HepG2 (cell line): ENCODE measurements around the gene CLDN20. TPM values are rescaled to one million over a fixed set of nuclear protein-coding genes. Genes with fewer than 3 reads are reported as not detected.

Experiments
- ATAC-seq: fragments of 200-7000 bp; cut with Tn5 transposase; 3 replicates; pipeline ENCODE4 v1.9.1; 2020; ENCODE audit warnings: mild to moderate bottlenecking, moderate library complexity
- BruUV-seq: library from RNA; stranded (reverse); fragments of 400-500 nt; replicated peaks from 2 replicates; lab custom pipeline; 2021; lab: Mats Ljungman, UMichigan
- CTCF ChIA-PET: fragments of 300-600 bp; formaldehyde crosslinking; extraction: SDS; loops from one replicate; lab custom pipeline; 2021; ENCODE audit warnings: low total read pairs, inconsistent platforms, low intra/inter-chr PET ratio; lab: Yijun Ruan, JAX
- POLR2A ChIA-PET: fragments of 350-600 bp; sonication (Branson Sonifier 250); formaldehyde crosslinking; loops from one replicate; lab custom pipeline; 2020; ENCODE audit warnings: antibody characterized with exemption, inconsistent platforms; lab: Yijun Ruan, JAX
- DNase-seq: peaks from one replicate; pipeline ENCODE4 v3.0.0-alpha.2; 2015; ENCODE audit warnings: low spot score
- FAIRE-seq: peaks from 3 replicates; lab custom pipeline; 2011; peaks lifted over from hg19 to GRCh38; lab: Jason Lieb, UNC
- H2AFZ ChIP-seq: one replicate; pipeline ENCODE4 v1.6.1; 2011; ENCODE audit warnings: low read length, inconsistent platforms
- H3K27ac ChIP-seq: fragments of 300-600 bp; 3 replicates; pipeline ENCODE4 v1.8.0; 2011; ENCODE audit warnings: mixed run types, mild to moderate bottlenecking, mixed read lengths, low read length, inconsistent platforms; ENCODE audit not compliant: insufficient read depth; ENCODE audit errors: extremely low read length
- H3K27me3 ChIP-seq, 2 experiments: fragments of 200-600 bp in 1 of 2; 2 replicates in 1 of 2; 3 replicates in 1 of 2; pipeline versions ENCODE4 v1.6.0 to v1.8.0; 2011; ENCODE audit warnings: low read length in 2 of 2, mild to moderate bottlenecking in 2 of 2, moderate library complexity in 2 of 2, inconsistent platforms in 1 of 2; ENCODE audit not compliant: insufficient read depth in 2 of 2, control insufficient read depth in 1 of 2
- H3K36me3 ChIP-seq, 2 experiments: fragments of 200-600 bp in 1 of 2; replicated peaks in 1 of 2; 2 replicates in 1 of 2; 3 replicates in 1 of 2; pipeline versions ENCODE4 v1.5.1 to v1.8.0; 2011; ENCODE audit warnings: low read length in 2 of 2, inconsistent platforms in 1 of 2; ENCODE audit not compliant: insufficient read depth in 2 of 2, control insufficient read depth in 1 of 2
- H3K4me1 ChIP-seq: 2 replicates; pipeline ENCODE4 v1.5.1; 2012; ENCODE audit warnings: low read length, inconsistent platforms; ENCODE audit not compliant: insufficient read depth
- H3K4me2 ChIP-seq: 2 replicates; pipeline ENCODE4 v1.6.0; 2011; ENCODE audit warnings: low read depth, low read length, inconsistent platforms
- H3K4me3 ChIP-seq, 3 experiments: fragments of 200-600 bp in 1 of 3; sonication (generic), shearing (Covaris generic) in 1 of 3; replicated peaks in 1 of 3; 2 replicates each; pipeline ENCODE4 v1.5.1; 2011 to 2016; ENCODE audit warnings: low read length in 3 of 3, inconsistent platforms in 2 of 3, low read depth in 2 of 3, mild to moderate bottlenecking in 2 of 3, control low read depth in 1 of 3, mixed read lengths in 1 of 3; ENCODE audit not compliant: insufficient read depth in 1 of 3
- H3K79me2 ChIP-seq: one replicate; pipeline ENCODE4 v1.6.1; 2011; ENCODE audit warnings: low read length, inconsistent platforms; ENCODE audit not compliant: insufficient read depth
- H3K9ac ChIP-seq: 2 replicates; pipeline ENCODE4 v1.6.0; 2011; ENCODE audit warnings: mild to moderate bottlenecking, low read depth, low read length, inconsistent platforms; ENCODE audit not compliant: insufficient read depth
- H3K9me3 ChIP-seq: 2 replicates; pipeline ENCODE4 v1.5.1; 2012; ENCODE audit warnings: mild to moderate bottlenecking, low read length
- H4K20me1 ChIP-seq: 2 replicates; pipeline ENCODE4 v1.6.0; 2011; ENCODE audit warnings: inconsistent platforms, mild to moderate bottlenecking, low read length, moderate library complexity; ENCODE audit not compliant: insufficient read depth
- MBNL3 ChIP-seq: fragments of 250-450 bp; sonication (Bioruptor Pico); conservative IDR thresholded peaks from 2 replicates; pipeline ENCODE4 v1.8.0; 2022; ENCODE audit warnings: mild to moderate bottlenecking, inconsistent platforms
- MEIS1 ChIP-seq: sonication (generic); formaldehyde crosslinking; IDR thresholded peaks from 2 replicates; pipeline ENCODE4 v1.9.0; 2021; ENCODE audit warnings: mild to moderate bottlenecking, missing genetic modification reagents, moderate library complexity, borderline replicate concordance
- MXD4 ChIP-seq: IDR thresholded peaks from 2 replicates; pipeline ENCODE4 v1.6.1; 2016; ENCODE audit warnings: mild to moderate bottlenecking, missing biosample characterization, missing genetic modification reagents
- RBAK ChIP-seq: sonication (generic); formaldehyde crosslinking; IDR thresholded peaks from 2 replicates; pipeline ENCODE4 v1.5.1; 2020; ENCODE audit warnings: mild to moderate bottlenecking, missing genetic modification reagents
- RFXANK ChIP-seq: IDR thresholded peaks from 2 replicates; pipeline ENCODE4 v1.6.1; 2016
- ZNF121 ChIP-seq: sonication (generic); formaldehyde crosslinking; IDR thresholded peaks from 2 replicates; pipeline ENCODE4 v1.5.0; 2020; ENCODE audit warnings: mild to moderate bottlenecking, missing genetic modification reagents
- ZNF20 ChIP-seq: sonication (generic); formaldehyde crosslinking; IDR thresholded peaks from 2 replicates; pipeline ENCODE4 v1.4.0; 2020; ENCODE audit warnings: mild to moderate bottlenecking, moderate library complexity, missing genetic modification reagents
- ZNF569 ChIP-seq: sonication (generic); formaldehyde crosslinking; IDR thresholded peaks from 2 replicates; pipeline ENCODE4 v1.5.0; 2020; ENCODE audit warnings: mild to moderate bottlenecking, missing genetic modification reagents, moderate library complexity, borderline replicate concordance
- ZNF670 ChIP-seq: sonication (generic); formaldehyde crosslinking; IDR thresholded peaks from 2 replicates; pipeline ENCODE4 v1.8.0; 2022; ENCODE audit warnings: mild to moderate bottlenecking, missing genetic modification reagents, borderline replicate concordance
- ZNF770 ChIP-seq: sonication (generic); formaldehyde crosslinking; IDR thresholded peaks from 2 replicates; pipeline ENCODE4 v1.5.0; 2020; ENCODE audit warnings: mild to moderate bottlenecking, missing genetic modification reagents
- WGBS: methylation state at CpG from one replicate; pipeline ENCODE4 v1.1.6; 2017; ENCODE audit warnings: low lambda C conversion rate; 5-methylcytosine and 5-hydroxymethylcytosine counted together
- in situ Hi-C: cut with HindIII; loops from 2 replicates; pipeline ENCODE4 v1.10.0; 2017; ENCODE audit warnings: low pct_unique_long_range_greater_than_20kb; ENCODE audit not compliant: extremely low pct_ligation_motif_present
- intact Hi-C: fragments of 100-400 bp; cut with micrococcal nuclease; formaldehyde crosslinking; loops from one replicate; pipeline ENCODE4 v1.10.0; 2022; ENCODE audit not compliant: unreplicated experiment
- polyA plus RNA-seq, 8 experiments: library from polyadenylated mRNA; depleted of rRNA in 3 of 8; stranded (reverse) in 7 of 8; unstranded in 1 of 8; fragments of >200 nt; fragmentation: Illumina TruSeq in 4 of 8; extraction: Trizol in 4 of 8; gene quantifications; 2 replicates each; pipeline versions ENCODE4 v1.2.1 to v1.2.3, GENCODE V29; 2011 to 2016; ENCODE audit warnings: low read depth in 4 of 8, missing spikeins in 1 of 8, mixed read lengths in 1 of 8; ENCODE audit not compliant: insufficient read depth in 1 of 8
- total RNA-seq, 5 experiments: library from RNA; depleted of rRNA; stranded (reverse); fragments of >200 nt; fragmentation: Illumina TruSeq; extraction: Trizol; gene quantifications; 2 replicates each; pipeline ENCODE4 v1.2.3, GENCODE V29; 2016; ENCODE audit warnings: low read depth in 1 of 5
- TF ChIP-seq, protein P1 (sequence below): sonication (generic); formaldehyde crosslinking; IDR thresholded peaks from 2 replicates; pipeline ENCODE4 v1.8.1; 2022; ENCODE audit warnings: mild to moderate bottlenecking, missing genetic modification reagents
- TF ChIP-seq, protein P2 (sequence below): IDR thresholded peaks from 2 replicates; pipeline ENCODE4 v1.6.1; 2016; ENCODE audit warnings: low read depth
- TF ChIP-seq, protein P3 (sequence below): sonication (generic); formaldehyde crosslinking; IDR thresholded peaks from 2 replicates; pipeline ENCODE4 v1.4.0; 2020; ENCODE audit warnings: mild to moderate bottlenecking, missing genetic modification reagents
- TF ChIP-seq, protein P4 (sequence below): sonication (generic); formaldehyde crosslinking; IDR thresholded peaks from 2 replicates; pipeline ENCODE4 v1.4.0; 2020; ENCODE audit warnings: missing genetic modification reagents, borderline replicate concordance

The CLDN20 gene
- total and polyA plus RNA-seq, 2 of the 13 experiments (the other 11 are each of a cell fraction or from before 2014, with no cell fraction given) = not detected

- no peak overlapping the region for H3K4me2 ChIP-seq
- 0 out of 2 replicates have a peak, but pooled peaks cover 6% of the 10 kb centered on the region for H3K4me1 ChIP-seq
- in situ Hi-C loops (no loop called here), intact Hi-C loops (no loop called here)
- no peak overlapping the region for H2AFZ ChIP-seq
- ChIA-PET CTCF (no interaction called here), POLR2A (no interaction called here)
- H3K4me3 ChIP-seq = no peak overlapping the region
- peak; percentile 26; the same call in 1 of the 3 replicates for ATAC-seq
- no peaks in the 10 kb centered on the region for H3K36me3 ChIP-seq
- FAIRE-seq = no peak
- no peaks in the 10 kb centered on the region; a peak in 1 of 5 replicates for H3K27me3 ChIP-seq
- DNase-seq = no peak
- no peaks in the 10 kb centered on the region for H3K9me3 ChIP-seq
- BruUV-seq = no TSS peak
- no peaks in the 10 kb centered on the region for H3K79me2 ChIP-seq
- H3K9ac ChIP-seq = no peak overlapping the region
- H4K20me1 ChIP-seq = no peaks in the 10 kb centered on the region
- WGBS = 65% methylated on average over 11 of the region's 11 CpGs
- H3K27ac ChIP-seq = no peak overlapping the region
- TF ChIP-seq, protein P1, sequence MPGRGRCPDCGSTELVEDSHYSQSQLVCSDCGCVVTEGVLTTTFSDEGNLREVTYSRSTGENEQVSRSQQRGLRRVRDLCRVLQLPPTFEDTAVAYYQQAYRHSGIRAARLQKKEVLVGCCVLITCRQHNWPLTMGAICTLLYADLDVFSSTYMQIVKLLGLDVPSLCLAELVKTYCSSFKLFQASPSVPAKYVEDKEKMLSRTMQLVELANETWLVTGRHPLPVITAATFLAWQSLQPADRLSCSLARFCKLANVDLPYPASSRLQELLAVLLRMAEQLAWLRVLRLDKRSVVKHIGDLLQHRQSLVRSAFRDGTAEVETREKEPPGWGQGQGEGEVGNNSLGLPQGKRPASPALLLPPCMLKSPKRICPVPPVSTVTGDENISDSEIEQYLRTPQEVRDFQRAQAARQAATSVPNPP (CRISPR knock-in tag) = no peak
- TF ChIP-seq ZNF770 (CRISPR knock-in tag) (no peak), ZNF670 (CRISPR knock-in tag) (no peak), MEIS1 (CRISPR knock-in tag) (no peak), ZNF121 (CRISPR knock-in tag) (no peak), RBAK (CRISPR knock-in tag) (no peak), ZNF569 (CRISPR knock-in tag) (no peak), MXD4 (CRISPR knock-in tag) (no peak), MBNL3 (CRISPR knock-in tag) (no peak), RFXANK (CRISPR knock-in tag) (no peak), ZNF20 (CRISPR knock-in tag) (no peak)
- TF ChIP-seq, protein P2, sequence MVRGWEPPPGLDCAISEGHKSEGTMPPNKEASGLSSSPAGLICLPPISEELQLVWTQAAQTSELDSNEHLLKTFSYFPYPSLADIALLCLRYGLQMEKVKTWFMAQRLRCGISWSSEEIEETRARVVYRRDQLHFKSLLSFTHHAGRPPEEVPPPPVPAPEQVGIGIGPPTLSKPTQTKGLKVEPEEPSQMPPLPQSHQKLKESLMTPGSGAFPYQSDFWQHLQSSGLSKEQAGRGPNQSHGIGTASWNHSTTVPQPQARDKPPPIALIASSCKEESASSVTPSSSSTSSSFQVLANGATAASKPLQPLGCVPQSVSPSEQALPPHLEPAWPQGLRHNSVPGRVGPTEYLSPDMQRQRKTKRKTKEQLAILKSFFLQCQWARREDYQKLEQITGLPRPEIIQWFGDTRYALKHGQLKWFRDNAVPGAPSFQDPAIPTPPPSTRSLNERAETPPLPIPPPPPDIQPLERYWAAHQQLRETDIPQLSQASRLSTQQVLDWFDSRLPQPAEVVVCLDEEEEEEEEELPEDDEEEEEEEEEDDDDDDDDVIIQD = no peak
- TF ChIP-seq, protein P3, sequence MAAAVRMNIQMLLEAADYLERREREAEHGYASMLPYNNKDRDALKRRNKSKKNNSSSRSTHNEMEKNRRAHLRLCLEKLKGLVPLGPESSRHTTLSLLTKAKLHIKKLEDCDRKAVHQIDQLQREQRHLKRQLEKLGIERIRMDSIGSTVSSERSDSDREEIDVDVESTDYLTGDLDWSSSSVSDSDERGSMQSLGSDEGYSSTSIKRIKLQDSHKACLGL (CRISPR knock-in tag) = no peak
- TF ChIP-seq, protein P4, sequence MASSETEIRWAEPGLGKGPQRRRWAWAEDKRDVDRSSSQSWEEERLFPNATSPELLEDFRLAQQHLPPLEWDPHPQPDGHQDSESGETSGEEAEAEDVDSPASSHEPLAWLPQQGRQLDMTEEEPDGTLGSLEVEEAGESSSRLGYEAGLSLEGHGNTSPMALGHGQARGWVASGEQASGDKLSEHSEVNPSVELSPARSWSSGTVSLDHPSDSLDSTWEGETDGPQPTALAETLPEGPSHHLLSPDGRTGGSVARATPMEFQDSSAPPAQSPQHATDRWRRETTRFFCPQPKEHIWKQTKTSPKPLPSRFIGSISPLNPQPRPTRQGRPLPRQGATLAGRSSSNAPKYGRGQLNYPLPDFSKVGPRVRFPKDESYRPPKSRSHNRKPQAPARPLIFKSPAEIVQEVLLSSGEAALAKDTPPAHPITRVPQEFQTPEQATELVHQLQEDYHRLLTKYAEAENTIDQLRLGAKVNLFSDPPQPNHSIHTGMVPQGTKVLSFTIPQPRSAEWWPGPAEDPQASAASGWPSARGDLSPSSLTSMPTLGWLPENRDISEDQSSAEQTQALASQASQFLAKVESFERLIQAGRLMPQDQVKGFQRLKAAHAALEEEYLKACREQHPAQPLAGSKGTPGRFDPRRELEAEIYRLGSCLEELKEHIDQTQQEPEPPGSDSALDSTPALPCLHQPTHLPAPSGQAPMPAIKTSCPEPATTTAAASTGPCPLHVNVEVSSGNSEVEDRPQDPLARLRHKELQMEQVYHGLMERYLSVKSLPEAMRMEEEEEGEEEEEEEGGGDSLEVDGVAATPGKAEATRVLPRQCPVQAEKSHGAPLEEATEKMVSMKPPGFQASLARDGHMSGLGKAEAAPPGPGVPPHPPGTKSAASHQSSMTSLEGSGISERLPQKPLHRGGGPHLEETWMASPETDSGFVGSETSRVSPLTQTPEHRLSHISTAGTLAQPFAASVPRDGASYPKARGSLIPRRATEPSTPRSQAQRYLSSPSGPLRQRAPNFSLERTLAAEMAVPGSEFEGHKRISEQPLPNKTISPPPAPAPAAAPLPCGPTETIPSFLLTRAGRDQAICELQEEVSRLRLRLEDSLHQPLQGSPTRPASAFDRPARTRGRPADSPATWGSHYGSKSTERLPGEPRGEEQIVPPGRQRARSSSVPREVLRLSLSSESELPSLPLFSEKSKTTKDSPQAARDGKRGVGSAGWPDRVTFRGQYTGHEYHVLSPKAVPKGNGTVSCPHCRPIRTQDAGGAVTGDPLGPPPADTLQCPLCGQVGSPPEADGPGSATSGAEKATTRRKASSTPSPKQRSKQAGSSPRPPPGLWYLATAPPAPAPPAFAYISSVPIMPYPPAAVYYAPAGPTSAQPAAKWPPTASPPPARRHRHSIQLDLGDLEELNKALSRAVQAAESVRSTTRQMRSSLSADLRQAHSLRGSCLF = no peak
Observed at GRCh38 chr6:155216312-155217046, 47.3 kb upstream of the CLDN20 start.
